ENCODE data around the gene CEP83. TPM values are rescaled to one million over a fixed set of nuclear protein-coding genes. Genes with fewer than 3 reads are reported as not detected.

Gene CEP83
- total RNA-seq, 1 experiment from 2014 or later, result 26.2 TPM

DNA sequence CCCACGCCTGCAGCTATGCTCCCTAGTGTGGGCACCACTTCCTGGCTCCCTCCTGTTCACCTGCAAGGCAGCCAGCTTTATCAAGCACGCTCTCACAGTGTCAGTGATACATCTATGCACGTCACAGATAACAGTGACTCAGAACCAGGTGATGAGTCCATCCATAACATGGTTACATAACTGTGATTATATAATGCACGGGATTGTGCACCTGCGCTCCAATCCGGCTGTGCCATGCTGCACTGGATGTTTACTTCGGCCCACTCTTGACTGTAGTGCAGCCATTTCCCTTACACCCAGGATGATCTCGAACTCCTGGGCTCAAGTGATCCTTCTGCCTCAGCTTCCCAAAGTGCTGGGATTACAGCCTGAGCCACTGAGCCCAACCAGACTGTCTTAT, 38.4 kb upstream of the CEP83 start:
- ChIA-PET POLR2A (no interaction called here), CTCF (interaction anchor here (0.6 kb wide), 1 partner anchor 260 kb away, joined by 3 read pairs; no protein-coding TSS in a partner anchor)
- TF ChIP-seq HMGA2 (CRISPR knock-in tag; IDR thresholded peaks at IDR 0.05), result no peak
- TF ChIP-seq, protein P1, sequence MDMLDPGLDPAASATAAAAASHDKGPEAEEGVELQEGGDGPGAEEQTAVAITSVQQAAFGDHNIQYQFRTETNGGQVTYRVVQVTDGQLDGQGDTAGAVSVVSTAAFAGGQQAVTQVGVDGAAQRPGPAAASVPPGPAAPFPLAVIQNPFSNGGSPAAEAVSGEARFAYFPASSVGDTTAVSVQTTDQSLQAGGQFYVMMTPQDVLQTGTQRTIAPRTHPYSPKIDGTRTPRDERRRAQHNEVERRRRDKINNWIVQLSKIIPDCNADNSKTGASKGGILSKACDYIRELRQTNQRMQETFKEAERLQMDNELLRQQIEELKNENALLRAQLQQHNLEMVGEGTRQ (CRISPR knock-in tag; IDR thresholded peaks at IDR 0.05), result no peak
- TF ChIP-seq, protein P2, sequence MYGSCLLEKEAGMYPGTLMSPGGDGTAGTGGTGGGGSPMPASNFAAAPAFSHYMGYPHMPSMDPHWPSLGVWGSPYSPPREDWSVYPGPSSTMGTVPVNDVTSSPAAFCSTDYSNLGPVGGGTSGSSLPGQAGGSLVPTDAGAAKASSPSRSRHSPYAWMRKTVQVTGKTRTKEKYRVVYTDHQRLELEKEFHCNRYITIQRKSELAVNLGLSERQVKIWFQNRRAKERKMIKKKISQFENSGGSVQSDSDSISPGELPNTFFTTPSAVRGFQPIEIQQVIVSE (CRISPR knock-in tag; IDR thresholded peaks at IDR 0.05; ENCODE audit: borderline replicate concordance), result no peak
- TF ChIP-seq, protein P3, sequence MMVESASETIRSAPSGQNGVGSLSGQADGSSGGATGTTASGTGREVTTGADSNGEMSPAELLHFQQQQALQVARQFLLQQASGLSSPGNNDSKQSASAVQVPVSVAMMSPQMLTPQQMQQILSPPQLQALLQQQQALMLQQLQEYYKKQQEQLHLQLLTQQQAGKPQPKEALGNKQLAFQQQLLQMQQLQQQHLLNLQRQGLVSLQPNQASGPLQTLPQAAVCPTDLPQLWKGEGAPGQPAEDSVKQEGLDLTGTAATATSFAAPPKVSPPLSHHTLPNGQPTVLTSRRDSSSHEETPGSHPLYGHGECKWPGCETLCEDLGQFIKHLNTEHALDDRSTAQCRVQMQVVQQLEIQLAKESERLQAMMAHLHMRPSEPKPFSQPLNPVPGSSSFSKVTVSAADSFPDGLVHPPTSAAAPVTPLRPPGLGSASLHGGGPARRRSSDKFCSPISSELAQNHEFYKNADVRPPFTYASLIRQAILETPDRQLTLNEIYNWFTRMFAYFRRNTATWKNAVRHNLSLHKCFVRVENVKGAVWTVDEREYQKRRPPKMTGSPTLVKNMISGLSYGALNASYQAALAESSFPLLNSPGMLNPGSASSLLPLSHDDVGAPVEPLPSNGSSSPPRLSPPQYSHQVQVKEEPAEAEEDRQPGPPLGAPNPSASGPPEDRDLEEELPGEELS (CRISPR knock-in tag; IDR thresholded peaks at IDR 0.05), result no peak
- TF ChIP-seq, protein P4, sequence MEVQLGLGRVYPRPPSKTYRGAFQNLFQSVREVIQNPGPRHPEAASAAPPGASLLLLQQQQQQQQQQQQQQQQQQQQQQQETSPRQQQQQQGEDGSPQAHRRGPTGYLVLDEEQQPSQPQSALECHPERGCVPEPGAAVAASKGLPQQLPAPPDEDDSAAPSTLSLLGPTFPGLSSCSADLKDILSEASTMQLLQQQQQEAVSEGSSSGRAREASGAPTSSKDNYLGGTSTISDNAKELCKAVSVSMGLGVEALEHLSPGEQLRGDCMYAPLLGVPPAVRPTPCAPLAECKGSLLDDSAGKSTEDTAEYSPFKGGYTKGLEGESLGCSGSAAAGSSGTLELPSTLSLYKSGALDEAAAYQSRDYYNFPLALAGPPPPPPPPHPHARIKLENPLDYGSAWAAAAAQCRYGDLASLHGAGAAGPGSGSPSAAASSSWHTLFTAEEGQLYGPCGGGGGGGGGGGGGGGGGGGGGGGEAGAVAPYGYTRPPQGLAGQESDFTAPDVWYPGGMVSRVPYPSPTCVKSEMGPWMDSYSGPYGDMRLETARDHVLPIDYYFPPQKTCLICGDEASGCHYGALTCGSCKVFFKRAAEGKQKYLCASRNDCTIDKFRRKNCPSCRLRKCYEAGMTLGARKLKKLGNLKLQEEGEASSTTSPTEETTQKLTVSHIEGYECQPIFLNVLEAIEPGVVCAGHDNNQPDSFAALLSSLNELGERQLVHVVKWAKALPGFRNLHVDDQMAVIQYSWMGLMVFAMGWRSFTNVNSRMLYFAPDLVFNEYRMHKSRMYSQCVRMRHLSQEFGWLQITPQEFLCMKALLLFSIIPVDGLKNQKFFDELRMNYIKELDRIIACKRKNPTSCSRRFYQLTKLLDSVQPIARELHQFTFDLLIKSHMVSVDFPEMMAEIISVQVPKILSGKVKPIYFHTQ (CRISPR knock-in tag; IDR thresholded peaks at IDR 0.05), result no peak
- no peak for TF ChIP-seq SMAD4 (CRISPR knock-in tag; IDR thresholded peaks at IDR 0.05)
- no peak for TF ChIP-seq RORB (CRISPR knock-in tag; IDR thresholded peaks at IDR 0.05)
- TF ChIP-seq JUN (CRISPR knock-in tag; IDR thresholded peaks at IDR 0.05), result no peak
- TF ChIP-seq, protein P5, sequence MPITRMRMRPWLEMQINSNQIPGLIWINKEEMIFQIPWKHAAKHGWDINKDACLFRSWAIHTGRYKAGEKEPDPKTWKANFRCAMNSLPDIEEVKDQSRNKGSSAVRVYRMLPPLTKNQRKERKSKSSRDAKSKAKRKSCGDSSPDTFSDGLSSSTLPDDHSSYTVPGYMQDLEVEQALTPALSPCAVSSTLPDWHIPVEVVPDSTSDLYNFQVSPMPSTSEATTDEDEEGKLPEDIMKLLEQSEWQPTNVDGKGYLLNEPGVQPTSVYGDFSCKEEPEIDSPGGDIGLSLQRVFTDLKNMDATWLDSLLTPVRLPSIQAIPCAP (CRISPR knock-in tag; IDR thresholded peaks at IDR 0.05), result no peak
- TF ChIP-seq CBFB (CRISPR knock-in tag; IDR thresholded peaks at IDR 0.05; ENCODE audit: low read depth), result no peak
- Mint-ChIP-seq H3K9me3 (peaks cover 45% of the 10 kb centered on the region), H3K27ac (no peak overlapping the region), H3K4me3 (no peak overlapping the region), H3K4me1 (no peaks in the 10 kb centered on the region), H3K27me3 (ENCODE audit: low read depth) (peaks cover 3% of the 10 kb centered on the region; the same call in 1 of the 2 replicates), H3K36me3 (peaks cover 13% of the 10 kb centered on the region)
- ATAC-seq, result no peak
- DNase-seq (ENCODE audit: low spot score), result no peak

DNA sequence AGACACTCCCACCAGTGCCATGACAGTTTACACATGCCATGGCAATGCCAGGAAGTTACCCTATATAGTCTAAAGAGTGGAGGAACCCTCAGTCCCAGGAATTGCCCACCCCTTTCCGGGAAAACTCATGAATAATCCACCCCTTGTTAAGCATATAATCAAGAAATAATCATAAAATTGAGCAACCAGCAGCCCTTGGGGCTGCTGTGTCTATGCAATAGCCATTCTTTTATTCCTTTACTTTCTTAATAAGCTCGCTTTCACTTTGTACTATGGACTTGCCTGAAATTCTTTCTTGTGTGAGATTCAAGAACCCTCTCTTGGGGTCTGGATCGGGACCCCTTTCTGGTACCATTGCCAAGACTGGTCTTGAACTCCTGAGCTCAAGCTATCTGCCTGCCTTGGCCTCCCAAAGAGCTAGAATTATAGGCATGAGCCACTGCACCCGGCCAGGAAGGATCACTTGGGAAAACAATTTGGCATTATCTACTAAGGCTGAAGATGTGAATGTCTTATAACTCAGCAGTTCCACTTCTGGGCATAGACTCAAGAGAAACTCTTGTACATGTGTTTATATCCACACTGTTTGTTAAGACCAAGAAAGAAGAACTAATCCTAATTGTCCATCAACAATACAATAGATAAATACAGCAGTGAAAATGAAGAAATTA, 35.9 kb upstream of the CEP83 start:
- CTCF ChIA-PET, result interaction anchor here (1.1 kb wide), 1 partner anchor 27 kb away, joined by 3 read pairs; no protein-coding TSS in a partner anchor
- DNase-seq (ENCODE audit: low spot score) (no peak), ATAC-seq (no peak)
- Mint-ChIP-seq H3K9me3 (peaks cover 24% of the 10 kb centered on the region), H3K36me3 (peaks cover 8% of the 10 kb centered on the region), H3K4me1 (no peaks in the 10 kb centered on the region), H3K27me3 (ENCODE audit: low read depth) (peaks cover 3% of the 10 kb centered on the region; the same call in 1 of the 2 replicates), H3K27ac (no peak overlapping the region), H3K4me3 (no peak overlapping the region)
- POLR2A ChIA-PET, result no interaction called here
- TF ChIP-seq MXD4 (CRISPR knock-in tag; IDR thresholded peaks at IDR 0.05; ENCODE audit: borderline replicate concordance) (no peak), FOXP1 (CRISPR knock-in tag; IDR thresholded peaks at IDR 0.05; ENCODE audit: borderline replicate concordance) (no peak), ZNF416 (CRISPR knock-in tag; IDR thresholded peaks at IDR 0.05) (no peak), GABPB1 (CRISPR knock-in tag; IDR thresholded peaks at IDR 0.05) (no peak), ZNF138 (CRISPR knock-in tag; conservative IDR thresholded peaks at IDR 0.05) (no peak)
- TF ChIP-seq, protein P6, sequence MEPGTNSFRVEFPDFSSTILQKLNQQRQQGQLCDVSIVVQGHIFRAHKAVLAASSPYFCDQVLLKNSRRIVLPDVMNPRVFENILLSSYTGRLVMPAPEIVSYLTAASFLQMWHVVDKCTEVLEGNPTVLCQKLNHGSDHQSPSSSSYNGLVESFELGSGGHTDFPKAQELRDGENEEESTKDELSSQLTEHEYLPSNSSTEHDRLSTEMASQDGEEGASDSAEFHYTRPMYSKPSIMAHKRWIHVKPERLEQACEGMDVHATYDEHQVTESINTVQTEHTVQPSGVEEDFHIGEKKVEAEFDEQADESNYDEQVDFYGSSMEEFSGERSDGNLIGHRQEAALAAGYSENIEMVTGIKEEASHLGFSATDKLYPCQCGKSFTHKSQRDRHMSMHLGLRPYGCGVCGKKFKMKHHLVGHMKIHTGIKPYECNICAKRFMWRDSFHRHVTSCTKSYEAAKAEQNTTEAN (CRISPR knock-in tag; IDR thresholded peaks at IDR 0.05), result no peak
- TF ChIP-seq, protein P3 (CRISPR knock-in tag; IDR thresholded peaks at IDR 0.05), result no peak
- TF ChIP-seq, protein P7, sequence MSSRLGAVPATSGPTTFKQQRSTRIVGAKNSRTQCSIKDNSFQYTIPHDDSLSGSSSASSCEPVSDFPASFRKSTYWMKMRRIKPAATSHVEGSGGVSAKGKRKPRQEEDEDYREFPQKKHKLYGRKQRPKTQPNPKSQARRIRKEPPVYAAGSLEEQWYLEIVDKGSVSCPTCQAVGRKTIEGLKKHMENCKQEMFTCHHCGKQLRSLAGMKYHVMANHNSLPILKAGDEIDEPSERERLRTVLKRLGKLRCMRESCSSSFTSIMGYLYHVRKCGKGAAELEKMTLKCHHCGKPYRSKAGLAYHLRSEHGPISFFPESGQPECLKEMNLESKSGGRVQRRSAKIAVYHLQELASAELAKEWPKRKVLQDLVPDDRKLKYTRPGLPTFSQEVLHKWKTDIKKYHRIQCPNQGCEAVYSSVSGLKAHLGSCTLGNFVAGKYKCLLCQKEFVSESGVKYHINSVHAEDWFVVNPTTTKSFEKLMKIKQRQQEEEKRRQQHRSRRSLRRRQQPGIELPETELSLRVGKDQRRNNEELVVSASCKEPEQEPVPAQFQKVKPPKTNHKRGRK (CRISPR knock-in tag; IDR thresholded peaks at IDR 0.05; ENCODE audit: borderline replicate concordance), result no peak
